HG02970 (cell line): ENCODE results near the gene CFAP54.
"Not testable (repeated sequence)": the region's sequence is repeated elsewhere in the genome, so short reads cannot be mapped to it uniquely, and the experiment has no call there.

Source experiments
- ATAC-seq: cut with Tn5 transposase; IDR thresholded peaks from one replicate; pipeline ENCODE4 v1.9.1; 2021; ENCODE audit warnings: mild to moderate bottlenecking, moderate library complexity, moderate number of reproducible peaks; ENCODE audit not compliant: unreplicated experiment, low FRiP score

The CFAP54 gene

DNA sequence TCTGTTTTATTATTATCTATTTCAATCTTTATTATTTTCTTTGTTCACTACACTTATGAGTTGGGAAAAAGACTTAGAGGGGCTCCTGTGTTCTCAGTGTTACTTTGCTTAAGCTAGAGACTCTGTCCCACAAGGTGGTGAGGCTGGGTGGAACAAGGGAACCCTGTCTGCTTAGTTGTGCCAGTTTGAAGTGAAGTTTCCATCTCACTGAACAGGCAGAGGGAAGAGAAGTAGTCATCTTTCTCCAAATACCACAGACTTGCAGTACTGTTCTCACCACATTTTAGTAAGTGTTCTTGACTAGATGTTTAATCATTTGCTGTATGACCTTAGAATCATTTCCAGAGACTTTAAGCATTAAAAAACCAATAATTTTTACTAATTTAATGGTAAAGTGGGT is 222.0 kb downstream of the CFAP54 start:
- no peak for ATAC-seq

GRCh38 chr12:96714199-96714598 is 224.8 kb downstream of the CFAP54 start:
- ATAC-seq = no peak

GRCh38 chr12:96719660-96720362 is 230.4 kb downstream of the CFAP54 start:
- ATAC-seq = peak; percentile 90

DNA sequence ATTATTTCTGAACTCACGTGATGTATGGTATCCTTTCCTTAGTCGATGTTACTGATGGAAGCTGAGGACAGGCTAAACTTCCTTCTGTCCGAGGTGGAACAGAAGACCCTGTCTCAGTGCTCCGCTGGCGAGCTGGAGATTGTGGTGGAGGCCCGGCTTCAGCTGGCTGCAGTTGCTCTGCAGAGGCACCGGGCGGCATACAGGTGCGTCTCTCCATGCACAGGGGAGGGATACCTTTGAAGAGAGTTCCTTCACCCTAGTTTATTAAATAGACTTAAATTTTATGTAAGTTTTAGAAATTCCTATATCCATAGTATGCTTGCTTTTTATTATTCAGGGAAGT is 231.0 kb downstream of the CFAP54 start:
- peak; percentile 64 for ATAC-seq

GRCh38 chr12:96729466-96729865 is 240.1 kb downstream of the CFAP54 start:
- ATAC-seq = not testable (repeated sequence)

- no peak for ATAC-seq
These were observed 240.5 kb downstream of the CFAP54 start for GRCh38 chr12:96729886-96730285.

DNA sequence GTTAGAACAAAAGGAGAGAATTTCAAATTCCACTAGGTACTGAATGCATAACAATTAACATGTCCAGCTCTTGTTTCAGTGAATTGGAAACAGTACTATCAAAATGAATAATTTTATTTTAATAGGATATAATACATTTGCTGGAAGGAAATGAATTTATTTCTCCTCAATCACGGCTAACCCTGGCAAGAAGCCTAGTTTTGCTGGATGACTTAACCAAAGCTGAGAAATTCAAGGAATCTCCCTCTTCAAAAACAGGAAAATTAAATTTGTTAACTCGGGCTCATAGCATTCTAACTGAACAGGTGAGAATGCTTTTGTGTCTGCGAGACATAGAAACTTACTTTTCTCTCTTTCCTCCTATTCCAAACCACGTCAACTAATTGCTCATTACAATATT is 254.2 kb downstream of the CFAP54 start:
- ATAC-seq = no peak

DNA sequence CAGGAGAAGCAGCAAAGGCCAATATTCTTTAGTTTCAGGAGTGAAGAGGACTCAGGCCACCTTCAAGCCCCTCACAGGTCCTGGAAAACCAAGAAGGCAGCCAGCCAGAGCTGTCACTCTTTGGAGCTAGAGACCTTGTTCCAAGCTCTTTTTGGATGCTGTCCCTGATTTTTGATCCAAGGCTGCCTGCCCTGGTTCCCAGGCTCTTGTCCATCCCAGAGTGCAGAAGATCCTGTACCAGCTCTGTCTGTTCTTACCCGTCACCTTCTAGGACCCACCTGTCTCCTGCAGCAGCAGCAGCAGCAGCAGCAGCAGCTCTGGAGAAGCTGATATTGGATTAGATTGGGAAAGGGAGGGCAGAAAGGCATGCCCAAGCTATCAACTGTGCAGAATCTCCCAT is 260.6 kb downstream of the CFAP54 start:
- ATAC-seq = no peak

- ATAC-seq = no peak
These were observed 262.2 kb downstream of the CFAP54 start for GRCh38 chr12:96751626-96752025.

DNA sequence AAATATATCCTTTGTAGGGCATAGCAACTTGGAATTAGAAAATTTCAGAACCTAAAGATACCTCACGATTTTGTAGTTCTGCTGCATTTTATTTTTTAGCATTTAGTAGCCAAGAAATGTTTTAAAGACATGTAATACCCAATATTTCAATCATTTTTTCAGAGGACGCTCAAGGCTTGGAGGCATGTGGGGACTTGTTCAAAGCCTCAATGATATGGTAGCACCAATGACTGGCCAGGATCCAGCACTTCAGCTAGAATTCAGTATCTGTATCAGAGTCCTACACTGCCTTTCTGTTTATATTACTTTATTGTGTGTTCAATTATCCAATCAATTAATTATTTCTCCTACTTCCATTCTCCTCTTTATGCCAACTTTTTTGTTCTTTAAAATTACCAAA is 262.8 kb downstream of the CFAP54 start:
- no peak for ATAC-seq

GRCh38 chr12:96766232-96766631 is 276.9 kb downstream of the CFAP54 start:
- ATAC-seq = no peak

- no peak for ATAC-seq
These were observed 280.0 kb downstream of the CFAP54 start for GRCh38 chr12:96769400-96769799.

DNA sequence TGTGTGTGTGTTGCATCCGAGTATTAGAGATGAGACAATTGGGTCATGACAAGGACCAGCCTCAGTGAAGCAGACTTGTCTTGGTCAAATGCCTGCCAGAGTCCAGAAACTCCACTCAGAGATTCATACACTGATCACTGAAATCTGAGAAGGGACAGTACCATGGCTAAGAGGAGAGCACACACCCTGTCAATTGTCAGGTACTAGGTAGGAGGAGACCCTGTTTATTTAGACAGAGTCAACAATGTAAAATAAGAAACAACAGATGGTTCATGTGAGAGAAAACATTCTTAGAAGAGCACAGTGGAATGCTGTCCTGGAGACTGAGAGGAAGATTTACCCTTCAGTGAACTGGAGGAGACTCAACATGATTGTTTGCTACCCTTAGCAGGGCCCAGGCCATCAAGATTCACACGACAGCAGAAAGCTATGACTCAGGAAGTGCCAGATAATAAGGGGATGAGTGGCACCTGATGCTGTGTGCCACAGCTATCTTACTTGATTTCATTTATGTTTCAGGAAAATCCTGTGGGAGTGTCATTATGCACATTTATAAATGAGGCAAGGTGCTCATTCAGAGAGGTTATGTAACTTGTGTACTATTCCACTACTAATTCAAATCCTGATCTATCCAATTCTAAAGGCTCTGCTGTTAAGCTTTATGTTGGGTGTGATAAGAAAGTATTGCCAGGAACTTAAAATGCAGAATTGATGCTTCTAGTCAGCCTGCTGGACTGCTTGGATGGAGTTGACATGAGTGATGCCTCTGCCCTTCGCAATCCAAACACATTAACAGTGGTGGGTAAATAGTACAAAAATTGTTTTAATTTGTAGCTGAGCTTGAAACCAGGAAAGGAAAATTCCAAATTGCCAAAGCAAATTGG is 281.1 kb downstream of the CFAP54 start:
- ATAC-seq = no peak

DNA sequence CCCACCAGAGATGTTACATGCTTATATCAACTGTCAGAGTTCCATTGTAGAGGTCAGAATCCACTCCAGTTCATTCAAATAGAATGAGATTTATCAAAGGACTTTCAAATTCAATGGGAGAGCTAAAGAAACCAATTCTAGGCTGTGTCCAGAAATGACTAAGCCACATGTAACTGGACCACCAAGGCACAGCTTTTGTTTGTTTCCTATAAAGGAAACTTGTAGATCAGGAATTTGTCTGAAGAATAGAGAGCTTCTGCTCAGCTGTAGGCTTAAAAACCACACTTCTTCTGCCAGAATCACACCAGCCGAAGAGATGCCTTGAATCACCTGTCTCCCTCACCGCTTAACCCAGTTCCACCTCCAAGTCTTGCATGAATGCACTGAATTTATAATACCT is 283.7 kb downstream of the CFAP54 start:
- no peak for ATAC-seq

- ATAC-seq = no peak
These were observed 285.3 kb downstream of the CFAP54 start for GRCh38 chr12:96774496-96775256.

- ATAC-seq = no peak
These were observed 287.5 kb downstream of the CFAP54 start for GRCh38 chr12:96776908-96777307.

DNA sequence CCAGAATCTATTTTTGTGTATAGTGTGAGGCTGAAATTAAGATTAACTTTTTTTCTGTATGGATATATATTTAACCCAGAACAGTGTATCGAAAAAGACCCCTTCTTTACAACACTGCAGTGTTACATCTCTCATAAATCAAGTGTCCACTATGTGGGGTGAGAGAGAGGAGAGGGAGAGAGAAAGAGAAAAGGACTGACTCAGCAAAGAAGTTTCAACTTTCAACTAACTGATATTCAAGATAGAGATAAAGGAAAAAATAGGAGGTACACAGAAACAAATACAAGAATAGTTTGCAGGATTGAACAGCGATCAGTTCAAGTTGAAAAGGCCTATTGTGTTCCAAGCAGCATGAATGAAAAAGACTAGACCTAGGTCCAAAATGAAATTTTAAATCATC is 291.0 kb downstream of the CFAP54 start:
- ATAC-seq = no peak

DNA sequence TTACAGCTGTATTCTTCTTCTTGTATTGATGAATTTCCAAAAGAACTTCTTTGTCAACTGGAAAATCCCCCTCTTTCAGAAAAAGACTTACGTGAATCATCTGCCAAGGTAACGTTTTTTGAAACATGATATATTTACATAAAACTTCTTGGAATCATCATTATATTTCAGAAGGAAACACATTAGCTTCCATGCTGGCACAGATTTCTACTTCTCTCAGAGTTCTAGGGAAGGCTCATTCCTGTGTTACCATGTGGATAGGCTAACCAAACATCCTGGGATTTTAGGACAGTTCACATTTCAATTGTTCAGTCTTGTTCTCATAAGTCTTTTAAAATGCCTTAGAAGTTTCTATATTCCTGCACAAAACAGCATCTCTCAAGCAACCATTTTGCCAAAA is 297.4 kb downstream of the CFAP54 start:
- no peak for ATAC-seq

GRCh38 chr12:96803969-96804368 is 314.6 kb downstream of the CFAP54 start:
- no peak for ATAC-seq

GRCh38 chr12:96806272-96806671 is 316.9 kb downstream of the CFAP54 start:
- ATAC-seq = no peak

DNA sequence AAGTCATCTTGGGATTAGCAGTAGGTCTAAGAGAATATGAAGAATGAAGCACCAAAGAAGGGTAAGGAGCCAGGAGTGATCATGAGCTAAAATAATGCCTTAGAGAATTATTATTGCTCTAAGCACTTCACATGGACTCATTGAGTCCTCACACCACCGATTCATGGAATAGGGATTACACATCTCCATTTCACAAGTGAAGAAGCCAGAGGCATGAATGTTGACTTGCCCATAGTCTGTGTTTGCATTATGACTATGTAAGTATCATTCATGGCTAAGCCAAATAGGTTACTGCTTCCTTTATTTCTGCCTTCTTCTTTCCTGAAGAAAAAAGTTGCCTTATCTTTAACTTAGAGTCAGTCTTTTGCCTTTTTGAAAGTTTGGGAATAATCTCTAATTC is 318.4 kb downstream of the CFAP54 start:
- ATAC-seq = no peak
